AG09319 (cell line): ENCODE measurements around the gene ANKRD13A.
"Not testable (repeated sequence)": the region's sequence is repeated elsewhere in the genome, so short reads cannot be mapped to it uniquely, and the experiment has no call there.

ENCODE experiments used
- DNase-seq: peaks from one replicate; pipeline ENCODE4 v3.0.0-alpha.2; 2010; ENCODE audit warnings: low read depth; ENCODE audit errors: extremely low read depth
- TF ChIP-seq, protein P1 (sequence below): IDR thresholded peaks from 2 replicates; pipeline ENCODE4 v1.5.1; 2011; ENCODE audit warnings: low read depth, mild to moderate bottlenecking, inconsistent platforms, low read length, moderate library complexity

The ANKRD13A gene

DNA sequence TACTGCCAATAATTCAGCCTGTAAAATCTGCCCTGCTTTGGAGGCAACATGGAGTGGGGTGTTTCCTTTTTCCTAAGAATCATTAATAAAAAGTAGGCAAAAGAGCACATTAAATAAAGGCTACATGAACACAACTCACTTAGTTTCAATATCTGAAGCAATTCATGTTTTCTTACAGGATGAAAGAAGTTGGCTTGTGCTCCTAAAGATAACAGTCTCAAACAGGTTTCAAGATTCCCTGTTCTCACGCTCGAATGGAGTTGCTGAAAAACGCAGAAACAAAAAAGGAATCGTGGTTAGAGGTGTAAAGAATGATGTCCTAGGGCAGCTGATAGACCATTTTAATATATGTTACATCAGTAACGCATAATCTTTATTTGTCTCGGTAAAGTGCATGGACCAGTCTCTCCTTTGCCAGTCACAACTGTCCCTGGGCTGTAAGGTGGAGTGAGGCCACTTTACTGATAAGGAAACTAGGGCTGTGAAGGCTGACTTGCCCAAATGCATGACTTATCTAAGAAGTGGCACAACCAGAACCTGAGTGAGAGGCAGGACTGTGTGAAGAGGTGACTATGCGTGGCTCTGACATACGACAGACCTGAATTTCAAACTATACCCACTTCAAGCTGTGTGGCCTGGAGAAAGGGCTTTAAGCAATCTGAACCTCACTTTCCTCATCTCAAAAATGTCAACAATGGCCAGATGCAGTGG lies 15.6 kb upstream of the ANKRD13A start:
- TF ChIP-seq, protein P1, sequence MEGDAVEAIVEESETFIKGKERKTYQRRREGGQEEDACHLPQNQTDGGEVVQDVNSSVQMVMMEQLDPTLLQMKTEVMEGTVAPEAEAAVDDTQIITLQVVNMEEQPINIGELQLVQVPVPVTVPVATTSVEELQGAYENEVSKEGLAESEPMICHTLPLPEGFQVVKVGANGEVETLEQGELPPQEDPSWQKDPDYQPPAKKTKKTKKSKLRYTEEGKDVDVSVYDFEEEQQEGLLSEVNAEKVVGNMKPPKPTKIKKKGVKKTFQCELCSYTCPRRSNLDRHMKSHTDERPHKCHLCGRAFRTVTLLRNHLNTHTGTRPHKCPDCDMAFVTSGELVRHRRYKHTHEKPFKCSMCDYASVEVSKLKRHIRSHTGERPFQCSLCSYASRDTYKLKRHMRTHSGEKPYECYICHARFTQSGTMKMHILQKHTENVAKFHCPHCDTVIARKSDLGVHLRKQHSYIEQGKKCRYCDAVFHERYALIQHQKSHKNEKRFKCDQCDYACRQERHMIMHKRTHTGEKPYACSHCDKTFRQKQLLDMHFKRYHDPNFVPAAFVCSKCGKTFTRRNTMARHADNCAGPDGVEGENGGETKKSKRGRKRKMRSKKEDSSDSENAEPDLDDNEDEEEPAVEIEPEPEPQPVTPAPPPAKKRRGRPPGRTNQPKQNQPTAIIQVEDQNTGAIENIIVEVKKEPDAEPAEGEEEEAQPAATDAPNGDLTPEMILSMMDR = no peak
- DNase-seq = no peak

DNA sequence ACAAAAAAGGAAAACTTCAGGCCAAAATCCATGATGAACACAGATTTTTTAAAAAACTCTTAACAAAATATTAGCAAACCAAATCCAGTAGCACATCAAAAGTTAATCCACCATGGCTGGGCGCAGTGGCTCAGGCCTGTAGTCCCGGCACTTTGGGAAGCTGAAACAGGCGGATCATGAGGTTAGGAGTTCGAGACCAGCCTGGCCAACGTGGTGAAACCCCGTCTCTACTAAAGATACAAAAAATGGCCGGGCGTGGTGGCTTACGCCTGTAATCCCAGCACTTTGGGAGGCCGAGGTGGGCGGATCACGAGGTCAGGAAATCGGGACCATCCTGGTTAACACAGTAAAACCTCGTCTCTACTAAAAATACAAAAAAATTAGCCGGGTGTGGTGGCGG lies 13.0 kb upstream of the ANKRD13A start:
- DNase-seq = not testable (repeated sequence)

DNA sequence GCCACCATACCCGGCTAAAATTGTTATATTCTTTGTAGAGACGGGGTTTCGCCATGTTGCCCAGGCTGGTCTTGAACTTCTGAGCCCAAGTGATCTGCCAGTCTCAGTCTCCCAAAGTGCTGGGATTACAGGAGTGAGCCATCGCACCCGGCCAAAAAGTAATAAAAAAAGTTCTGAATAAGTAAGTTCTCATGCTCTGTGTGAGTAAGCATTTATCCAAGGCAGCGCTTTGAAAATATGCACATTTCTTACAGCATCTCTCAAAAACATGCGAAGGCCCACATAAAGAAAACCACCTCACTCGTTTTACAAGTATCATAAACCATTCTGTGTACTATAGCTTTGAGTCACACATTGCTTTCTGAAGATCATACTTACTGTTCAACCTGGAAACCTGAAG lies 11.6 kb upstream of the ANKRD13A start:
- TF ChIP-seq, protein P1 = no peak
- no peak for DNase-seq

DNA sequence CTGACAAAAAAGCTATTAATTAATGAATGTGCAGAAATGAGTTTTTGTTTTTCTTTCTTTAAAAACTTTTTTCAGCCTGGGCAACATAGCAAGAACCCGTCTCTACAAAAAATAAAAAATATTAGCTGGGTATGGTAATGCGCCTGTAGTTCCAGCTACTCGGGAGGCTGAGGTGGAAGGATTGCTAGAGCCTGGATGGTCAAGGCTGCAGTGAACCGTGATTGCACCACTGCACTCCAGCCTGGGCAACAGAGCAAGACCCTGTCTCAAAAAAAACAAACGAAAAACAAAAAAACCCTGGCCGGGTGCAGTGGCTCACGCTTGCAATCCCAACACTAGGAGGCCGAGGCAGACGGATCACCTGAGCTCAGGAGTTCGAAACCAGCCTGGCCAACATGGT lies 11.0 kb upstream of the ANKRD13A start:
- TF ChIP-seq, protein P1 = no peak
- no peak for DNase-seq

- TF ChIP-seq, protein P1 = no peak
Observed at GRCh38 chr12:109988903-109989302, 10.3 kb upstream of the ANKRD13A start.

GRCh38 chr12:109989380-109989779 lies 9.8 kb upstream of the ANKRD13A start:
- TF ChIP-seq, protein P1 = no peak
- no peak for DNase-seq

More at GRCh38 chr12:109988903-109989302, 10.3 kb upstream of the ANKRD13A start:
- DNase-seq = no peak

GRCh38 chr12:109991586-109991985 lies 7.6 kb upstream of the ANKRD13A start:
- TF ChIP-seq, protein P1 = no peak
- DNase-seq = no peak

GRCh38 chr12:109993091-109993490 lies 6.1 kb upstream of the ANKRD13A start:
- TF ChIP-seq, protein P1 = no peak

More at GRCh38 chr12:109993091-109993490, 6.1 kb upstream of the ANKRD13A start:
- no peak for DNase-seq
